GF-D8 (cell line): Measurements from ENCODE around the gene TCP11.

Experiments used
- DNase-seq: peaks from one replicate; lab custom pipeline; 2025; lab: John Stamatoyannopoulos, UW

Gene TCP11

DNA sequence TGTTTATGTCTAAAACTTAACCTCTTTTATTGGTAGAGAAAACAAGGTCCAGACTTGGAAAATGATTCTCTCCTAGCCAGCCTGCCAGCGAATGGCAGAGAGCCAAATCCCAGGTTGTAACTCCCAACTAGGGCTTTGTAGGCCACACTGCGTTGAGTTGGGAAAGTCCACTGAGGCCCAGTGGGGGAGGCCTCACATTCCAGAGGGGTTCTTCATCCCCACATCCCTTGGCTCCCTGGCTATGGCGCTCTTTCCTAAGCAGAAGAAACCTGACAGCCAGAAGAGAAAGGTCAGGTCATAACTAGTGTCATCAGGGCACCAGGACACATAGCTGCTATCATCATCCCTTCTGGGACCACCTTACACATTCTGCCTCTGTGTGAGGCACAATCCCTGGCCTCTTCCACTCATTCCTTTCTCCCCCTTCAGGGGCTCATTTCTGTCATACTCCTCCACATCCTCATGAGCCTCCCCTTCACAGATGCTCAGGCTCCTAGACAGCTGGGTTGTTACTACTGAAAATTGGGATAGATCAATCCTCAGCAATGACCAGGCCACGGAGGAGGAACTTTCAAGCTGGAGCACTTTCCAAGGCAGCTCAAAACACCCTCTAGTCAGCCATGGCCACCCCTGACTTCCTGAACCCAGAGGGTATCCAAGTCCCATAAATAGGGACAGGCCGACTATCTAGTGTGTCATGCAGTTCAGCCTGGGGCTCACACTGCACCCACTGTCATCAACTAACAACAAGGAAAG, 48.6 kb downstream of the TCP11 start:
- no peak for DNase-seq

DNA sequence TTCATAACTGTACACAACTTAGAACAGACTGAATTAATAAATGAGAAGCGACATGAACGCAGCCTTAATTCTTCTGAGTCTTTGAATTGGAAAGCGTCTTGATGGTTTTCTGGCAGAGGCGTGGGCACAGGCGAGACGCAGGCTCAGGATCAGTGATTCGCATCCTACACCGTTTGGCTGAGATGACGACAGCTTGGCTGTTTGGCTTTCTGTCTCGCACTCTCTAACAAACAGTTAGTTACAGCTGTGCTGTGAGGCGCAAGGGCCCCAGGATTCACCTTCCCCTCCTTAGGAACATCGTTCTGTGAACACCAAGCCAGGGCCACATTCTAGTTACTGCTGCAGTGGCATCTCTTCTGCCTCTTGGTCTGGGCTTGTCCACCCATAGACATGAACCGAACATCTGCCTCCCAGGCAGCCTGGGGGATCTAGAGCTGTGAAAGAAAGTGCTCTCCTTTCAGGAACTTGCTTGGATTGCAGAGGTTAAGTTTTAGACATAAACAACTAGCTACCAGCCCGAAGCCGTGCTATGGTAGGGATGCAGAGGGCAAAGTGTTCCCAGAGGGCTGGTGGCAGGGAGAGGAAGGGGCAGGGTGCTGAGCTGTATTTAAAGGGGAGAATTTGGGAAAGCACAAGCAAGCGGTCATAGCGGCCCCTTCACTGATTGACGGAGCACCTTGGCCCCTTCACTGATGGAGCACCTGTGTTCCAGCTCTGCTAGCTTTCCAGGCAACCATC, 49.6 kb downstream of the TCP11 start:
- DNase-seq = no peak

DNA sequence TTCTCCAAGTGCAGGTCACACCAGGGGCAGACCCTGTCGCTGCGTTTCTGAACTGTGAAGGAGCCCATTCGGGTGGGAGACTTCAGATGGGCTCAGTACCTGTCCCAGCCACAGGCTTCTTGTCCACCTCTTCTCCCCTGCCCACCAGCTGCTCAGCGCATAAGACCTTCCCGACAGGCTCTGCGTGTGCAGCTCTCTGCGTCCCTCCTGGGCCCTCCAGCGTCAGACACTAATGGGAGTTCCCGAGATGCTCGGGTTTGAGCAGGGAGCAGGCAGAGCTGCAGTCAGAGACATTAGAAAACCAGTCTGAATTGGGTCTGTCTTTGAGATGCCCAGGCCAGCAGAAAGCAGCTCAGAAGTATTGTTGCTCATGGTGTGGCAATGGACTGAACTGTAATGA, 50.4 kb downstream of the TCP11 start:
- DNase-seq = no peak

DNA sequence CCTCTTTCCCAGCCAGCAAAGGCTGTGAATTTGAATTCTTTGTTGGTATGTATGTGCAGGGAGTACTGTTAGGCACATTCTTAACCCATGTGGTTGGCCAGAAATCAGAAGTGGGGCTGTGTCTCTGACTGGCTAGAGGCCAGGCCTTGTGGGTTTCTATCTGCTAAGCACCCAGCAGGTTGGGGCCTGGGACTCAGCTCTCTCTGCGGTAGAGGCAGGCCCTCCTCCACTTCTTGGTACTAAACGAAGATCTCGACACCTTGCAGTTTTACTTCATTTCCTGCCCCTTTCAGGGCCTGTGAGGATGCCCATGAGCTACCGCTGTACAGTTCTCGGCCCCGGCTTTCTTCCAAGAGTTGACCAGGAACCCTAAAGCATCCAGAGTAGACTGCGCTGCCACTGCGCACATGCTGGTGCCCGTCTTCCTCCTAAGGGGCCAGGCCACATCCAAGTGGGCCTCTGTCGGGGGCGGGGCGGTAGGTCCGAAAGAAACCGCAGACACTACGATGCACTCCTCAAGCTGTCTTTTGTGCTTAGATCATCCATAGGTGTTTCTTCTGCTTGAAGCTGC, 51.1 kb downstream of the TCP11 start:
- DNase-seq = no peak

DNA sequence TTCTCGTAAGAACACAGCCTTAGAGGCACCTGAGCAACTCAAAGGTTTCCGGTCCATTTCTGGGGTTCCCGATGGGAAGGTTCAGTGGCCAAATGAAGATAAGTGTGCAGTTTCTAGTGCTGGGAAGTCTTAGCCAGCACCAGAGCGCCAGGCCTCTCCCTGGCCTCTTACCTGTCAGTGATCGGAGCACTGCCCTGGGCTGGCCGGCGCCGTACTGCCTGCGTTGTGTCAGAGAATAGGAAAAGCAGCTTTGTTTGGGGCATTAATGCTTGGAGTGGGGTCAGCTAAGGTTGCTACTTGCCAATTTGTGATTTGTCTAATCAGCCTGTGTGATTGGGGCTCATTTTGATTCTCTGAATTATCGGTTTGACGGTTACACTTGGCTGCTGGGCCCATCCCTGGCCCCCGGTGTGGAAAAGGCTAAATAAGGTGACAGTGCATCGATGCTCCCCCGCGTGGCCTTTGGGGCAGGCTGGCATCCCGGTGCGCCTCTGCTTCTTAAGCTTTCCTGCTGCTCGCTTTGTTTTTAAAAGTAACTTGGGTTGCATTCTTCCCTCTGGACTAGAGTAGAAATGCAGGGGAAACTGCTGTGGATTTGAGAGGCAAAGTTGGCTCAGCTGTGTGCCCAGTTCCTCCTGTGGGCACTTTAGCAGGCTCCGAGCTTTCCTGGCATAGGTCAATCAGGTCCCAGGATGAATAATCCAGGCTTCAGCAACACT, 51.8 kb downstream of the TCP11 start:
- no peak for DNase-seq

DNA sequence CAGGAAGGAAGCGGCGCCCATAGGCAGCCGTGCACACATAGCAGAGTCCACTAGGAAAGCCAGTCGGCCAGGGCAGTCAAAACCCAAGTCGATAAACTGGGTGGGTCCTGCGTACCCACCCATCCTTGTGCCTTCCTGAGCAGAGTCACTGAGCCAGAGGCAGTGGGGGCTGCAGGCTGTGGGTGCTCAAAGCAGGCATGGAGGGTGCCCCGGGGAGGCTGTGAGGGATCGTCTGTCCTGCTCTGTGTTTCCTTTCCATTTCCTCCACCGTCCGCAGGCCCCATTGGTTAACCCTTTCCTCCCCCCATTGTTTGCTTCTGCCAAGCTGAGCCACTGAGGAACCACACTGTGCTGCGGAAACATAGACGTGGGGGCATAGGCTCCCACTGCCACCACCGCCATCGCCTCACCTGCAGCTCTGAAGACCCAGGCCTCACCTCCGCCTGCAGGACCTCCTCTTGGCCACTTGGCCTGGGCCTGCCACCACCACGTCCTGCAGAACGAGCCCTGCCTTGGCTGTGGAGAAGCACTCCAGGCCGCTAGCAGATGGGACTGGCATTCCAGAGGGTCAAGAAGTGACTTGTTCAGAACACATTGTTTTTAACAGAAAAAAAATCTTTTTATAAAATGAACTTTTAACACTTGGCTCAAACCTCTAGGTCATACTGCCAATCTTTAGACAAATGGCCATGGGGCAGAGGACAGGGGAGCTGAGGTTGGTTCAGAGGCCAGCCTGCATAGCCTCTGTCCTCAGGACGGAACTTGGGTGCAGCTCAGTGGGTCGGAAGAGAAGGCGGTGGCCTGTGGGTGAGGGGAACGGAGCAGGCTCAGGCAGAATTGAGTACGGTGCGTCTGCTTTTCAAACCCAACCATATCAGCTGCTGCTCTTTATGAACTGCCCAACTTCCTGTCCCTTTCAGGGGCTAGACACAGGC, 52.6 kb downstream of the TCP11 start:
- no peak for DNase-seq

DNA sequence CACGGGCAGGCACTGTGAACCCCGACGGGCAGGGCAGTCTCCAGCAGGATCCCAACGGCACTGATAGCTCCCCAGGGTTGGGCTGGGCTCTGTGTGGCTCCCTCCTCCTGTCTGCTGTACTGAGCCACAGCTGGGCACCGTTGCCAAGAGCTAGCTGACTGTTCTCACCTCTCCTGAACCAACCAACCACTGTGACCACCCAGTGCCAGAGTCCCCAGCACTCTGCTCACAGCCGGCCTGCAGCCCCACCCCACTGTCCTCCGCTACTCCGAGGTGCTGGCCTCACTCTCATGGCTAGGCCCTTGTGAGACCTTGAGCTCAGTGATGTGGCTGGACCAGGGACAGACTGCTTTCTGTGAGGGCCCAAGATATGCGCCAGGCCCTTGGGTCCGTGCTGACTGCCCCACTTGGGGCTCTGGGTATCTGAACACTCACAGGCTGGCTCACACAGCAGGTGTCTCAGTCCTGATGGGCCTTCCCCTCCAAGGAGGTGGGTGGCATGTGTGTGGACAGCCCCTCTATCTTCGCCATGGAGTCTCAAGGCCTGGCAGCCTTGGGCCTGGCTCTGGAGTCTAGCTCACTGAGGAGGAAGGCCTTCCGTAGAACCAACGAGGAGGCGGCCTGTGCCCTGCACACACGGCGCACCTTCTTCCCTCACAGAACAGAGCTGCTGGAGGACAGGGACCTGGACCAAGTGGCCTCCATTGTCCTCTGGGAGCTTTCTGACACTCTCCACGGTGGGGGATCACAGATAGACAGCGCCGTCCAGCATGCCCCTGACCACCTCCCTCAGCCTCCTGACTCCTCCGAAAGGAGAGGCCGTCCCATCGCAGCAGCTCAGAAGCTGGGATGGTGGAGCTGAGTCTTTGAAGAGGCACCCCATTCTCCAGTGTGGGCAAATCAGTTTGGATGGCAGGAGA, 53.5 kb downstream of the TCP11 start:
- no peak for DNase-seq

DNA sequence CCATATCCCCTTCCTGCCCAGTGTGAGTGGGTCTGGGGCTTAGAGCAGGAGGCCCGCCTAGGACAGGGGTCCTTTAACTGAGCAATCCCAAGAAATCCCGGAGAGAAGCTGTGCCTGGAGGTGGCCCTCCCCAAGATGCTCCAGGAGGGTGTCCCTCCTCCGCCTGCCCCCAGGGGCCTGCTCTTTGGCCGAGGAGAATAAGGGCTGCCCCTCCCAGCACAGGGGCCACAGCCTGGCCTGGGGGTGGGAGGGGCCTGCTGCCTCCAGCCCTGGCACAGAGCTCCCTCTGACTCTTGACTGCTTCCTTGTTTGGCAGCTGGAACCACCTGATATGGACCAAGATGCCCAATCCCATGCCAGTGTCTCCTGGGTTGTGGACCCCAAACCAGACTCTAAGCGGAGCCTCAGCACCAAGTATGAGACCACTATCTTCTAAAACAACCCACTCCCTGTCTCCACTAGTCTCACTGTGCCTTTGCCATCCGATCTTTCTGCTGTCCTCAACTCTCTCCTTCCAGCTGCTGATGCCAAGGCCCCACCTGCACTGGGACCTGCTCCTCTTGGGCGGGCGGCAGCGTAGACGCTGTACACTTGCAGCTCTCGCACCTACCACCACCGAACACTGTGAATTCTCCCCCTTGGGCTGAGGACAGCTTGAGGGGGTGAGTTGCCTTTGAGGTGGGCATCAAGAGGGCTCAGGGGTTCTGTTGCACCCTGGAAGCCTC, 54.3 kb downstream of the TCP11 start:
- DNase-seq = no peak

DNA sequence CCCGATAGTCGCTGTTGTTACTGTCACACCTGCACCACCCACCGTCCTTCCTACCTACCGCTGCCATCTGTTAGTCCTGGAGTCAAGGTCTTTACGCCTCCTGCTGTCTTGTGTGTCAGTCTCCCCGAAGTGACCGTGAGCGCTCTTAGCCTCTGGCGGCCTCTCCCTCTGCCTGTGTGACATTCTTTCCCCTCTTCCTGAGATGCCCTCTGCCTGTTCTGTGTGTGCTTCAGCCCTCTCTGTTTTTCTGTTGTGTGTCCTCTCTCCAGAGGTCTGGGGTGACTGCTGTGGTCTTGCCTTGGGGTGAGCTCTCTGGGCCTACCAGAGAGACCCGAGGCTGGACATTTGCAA, 54.9 kb downstream of the TCP11 start:
- no peak for DNase-seq

DNA sequence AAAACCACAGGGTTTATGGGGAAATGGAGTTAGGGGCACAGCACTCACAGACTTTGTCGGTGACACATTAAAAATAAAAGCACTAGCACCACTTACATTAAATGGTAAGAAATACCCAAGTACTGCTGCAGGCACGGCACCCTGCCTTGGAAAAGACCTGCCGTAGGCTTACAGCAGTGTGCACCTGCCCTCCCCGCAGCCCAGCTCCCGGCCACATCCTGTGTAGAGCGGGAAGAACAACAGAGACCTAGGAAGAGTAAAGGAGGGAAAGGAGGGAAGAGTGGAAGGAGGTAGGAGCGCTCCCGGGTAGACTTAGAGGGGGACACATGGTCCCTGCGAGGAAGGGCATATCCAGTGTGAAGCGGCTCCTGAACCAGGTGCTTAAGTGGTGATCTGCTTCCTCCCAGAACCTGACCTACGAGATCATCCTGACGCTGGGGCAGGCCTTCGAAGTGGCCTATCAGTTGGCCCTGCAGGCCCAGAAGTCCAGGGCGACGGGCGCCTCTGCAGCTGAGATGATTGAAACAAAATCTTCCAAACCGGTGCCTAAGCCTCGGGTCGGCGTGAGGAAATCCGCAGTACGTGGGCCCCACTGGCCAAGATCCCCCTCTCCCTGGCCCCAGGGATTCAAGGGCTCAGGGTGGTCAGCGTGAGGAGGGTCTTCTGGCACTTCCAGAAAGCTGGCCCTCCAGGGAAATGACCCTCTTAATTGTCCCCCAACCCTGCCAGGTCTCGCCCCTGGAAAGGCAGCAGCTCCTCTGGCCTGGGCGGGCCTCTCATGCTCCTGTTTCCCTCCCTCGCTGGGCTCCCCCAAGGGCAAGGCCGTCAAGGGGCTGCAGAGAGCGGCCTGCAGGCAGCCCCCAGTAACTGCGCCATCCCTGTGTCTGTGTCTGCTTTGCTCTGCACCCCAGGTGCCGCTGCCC, 55.5 kb downstream of the TCP11 start:
- no peak for DNase-seq

DNA sequence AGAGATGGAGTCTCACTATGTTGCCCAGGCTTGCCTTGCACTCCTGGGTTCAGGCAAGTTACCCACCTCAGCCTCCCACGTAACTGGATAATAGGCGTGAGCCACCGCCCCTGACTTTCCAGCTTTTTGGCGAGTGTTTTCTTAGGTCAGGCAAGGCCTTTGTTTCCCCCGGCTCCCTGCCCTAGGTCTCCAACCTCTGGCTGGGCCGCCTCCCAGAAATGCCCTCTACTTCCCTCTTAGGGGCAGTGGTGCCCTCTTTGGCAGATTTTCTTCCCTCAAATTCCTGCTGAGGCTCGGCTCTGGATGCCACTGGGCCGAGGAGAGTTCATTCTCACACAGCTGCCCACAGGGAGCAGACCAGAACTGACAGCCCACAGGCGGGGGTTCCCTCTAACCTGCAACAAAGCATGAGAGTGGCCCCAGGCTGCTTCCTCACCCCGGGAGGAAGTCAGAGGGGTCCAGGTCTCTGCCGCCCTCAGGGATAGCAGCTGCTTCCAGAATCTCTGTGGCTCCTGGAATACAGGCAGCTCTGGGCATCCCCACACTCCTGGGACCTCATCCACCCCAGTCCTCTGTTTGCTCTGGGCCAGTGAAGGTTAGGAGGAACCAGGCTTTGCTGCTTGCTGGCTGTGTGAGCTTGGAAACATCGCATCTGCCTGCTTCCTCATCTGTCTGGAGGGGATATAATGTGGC, 56.5 kb downstream of the TCP11 start:
- no peak for DNase-seq

DNA sequence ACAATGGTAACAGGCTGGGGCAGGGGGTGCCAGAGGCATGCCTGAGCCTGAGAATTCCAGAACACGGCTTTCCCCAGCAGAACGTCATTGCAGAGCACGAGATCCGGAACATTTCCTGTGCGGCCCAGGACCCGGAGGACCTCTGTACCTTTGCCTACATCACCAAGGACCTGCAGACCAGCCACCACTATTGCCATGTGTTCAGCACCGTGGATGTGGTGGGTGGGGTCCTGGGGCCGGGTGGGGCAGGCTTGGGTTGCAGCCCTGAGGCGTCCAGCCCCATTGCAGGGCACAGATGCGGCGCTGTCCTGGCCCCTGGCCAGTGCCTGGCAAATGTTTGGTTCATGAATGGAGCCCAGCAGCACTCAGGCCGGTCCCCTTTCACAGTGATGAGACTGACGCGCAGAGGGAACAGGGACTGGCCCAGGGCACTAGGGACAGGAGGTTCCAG, 57.1 kb downstream of the TCP11 start:
- DNase-seq = no peak

DNA sequence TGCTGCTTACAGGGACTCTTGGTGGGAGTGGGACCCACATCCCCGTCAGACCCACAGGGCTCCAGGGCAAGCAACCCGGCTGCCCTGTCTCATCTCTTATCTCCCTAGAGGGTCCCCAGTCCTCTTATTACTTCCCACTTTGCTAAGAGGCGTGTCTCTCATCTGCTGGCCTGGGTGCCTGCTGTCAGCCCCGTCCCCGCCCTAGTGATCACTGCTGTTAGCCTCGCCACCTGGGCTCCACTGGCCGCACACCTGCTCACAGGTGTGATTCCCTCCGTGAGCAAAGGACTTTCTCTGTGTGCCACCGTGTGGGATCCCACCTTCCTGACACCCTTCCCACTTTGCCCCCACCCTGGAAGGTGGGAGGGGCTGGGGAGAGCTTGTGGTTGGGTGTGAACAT, 57.6 kb downstream of the TCP11 start:
- DNase-seq = no peak

DNA sequence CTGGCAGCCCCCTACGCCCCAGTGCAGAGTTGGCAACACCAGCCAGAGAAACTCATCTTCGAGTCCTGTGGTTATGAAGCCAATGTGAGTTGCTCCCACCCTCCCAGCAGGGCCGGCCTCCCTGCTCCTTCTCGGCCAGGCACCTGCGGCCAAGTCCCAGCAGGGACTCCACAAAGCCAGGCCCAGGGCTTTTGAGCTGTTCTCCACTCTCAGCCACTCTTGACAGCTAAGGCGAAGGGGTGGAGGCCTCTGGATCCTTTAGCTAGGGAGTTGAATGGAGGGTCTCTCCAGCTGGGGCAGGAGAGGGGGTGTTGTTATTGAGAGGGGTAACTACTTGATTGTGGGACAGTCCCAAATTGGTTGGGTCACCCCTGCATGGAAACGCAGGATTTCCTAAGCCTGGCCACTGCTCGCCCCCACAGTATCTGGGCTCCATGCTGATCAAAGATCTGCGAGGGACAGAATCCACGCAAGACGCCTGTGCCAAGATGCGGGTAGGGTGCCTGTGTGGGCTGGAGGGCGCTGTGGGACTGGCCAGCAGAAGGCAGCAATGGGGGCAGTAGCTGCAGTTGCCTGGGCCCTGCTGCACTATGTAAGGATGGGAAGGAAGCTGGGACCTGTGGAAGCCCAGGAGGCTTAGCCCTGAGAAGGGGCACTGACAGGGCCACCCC, 58.3 kb downstream of the TCP11 start:
- DNase-seq = no peak

DNA sequence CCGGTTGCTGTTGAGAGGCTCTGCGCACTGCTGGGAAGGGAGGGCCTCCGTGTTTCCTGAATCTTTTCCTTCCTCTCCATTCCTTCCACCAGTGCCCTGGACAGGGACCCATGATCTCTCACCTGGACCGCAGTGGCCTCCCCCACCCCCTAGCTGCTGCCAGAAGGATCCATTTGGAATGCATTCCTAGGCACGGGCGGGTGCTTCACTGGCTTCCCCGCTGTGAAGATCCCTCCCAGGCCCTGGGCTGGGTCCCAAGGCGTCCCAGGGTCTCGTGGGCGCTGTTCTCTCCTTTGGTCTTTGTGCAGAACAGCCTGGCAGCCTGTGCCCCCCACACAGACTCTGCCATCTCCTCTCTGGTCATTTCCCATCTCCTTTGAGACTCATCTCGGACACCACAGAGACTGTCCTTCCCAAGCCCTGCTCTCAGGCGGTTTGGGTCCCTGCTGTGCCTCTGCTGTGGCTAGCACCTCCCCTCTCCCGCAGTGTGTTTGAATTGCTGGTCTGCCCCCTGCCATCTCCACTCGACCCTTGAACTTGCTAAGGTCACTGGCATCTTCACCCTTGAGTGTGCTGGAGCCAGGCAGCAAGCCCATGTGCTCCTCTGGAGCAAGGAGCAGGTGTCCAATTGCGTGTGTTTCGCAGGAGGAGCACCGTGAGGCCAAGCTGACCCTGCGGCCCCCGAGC, 59.0 kb downstream of the TCP11 start:
- no peak for DNase-seq

DNA sequence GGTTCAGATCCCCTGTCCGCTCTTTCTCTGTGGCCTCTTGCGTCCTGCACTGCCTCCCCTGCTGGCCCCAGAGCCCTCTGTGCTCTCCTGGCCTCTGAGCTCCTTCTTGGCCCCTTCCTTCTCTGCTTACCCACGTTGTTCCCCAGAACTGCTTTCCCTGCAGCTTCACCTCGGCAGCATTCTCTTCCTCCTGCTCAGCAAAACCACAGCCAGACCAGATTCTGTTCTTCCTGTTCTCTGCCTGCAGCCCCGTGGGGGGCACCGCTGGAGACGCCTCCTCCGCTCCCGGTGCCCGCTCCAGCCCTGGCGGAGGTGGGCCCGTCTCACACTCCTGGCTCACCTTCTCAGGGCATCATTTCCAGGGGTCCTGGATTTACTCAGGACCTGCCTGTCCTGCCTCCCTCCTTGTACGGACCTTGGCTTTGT, 59.7 kb downstream of the TCP11 start:
- peak; percentile 55 for DNase-seq
